Neutrophil (primary cell): ENCODE results near the gene RELT.

Source experiments
- H3K27ac ChIP-seq: fragments of 200-600 bp; sonication (generic); 2 replicates; pipeline ENCODE4 v1.5.1; 2016; ENCODE audit warnings: mild to moderate bottlenecking, moderate library complexity
- H3K27me3 ChIP-seq: fragments of 200-600 bp; sonication (generic); 2 replicates; pipeline ENCODE4 v1.6.0; 2016; ENCODE audit warnings: mild to moderate bottlenecking
- H3K36me3 ChIP-seq: fragments of 200-600 bp; sonication (generic); 2 replicates; pipeline ENCODE4 v1.5.1; 2017
- H3K4me1 ChIP-seq, 2 experiments: fragments of 200-600 bp in 1 of 2; sonication (generic) in 1 of 2; 1 replicate in 1 of 2; 2 replicates in 1 of 2; pipeline versions ENCODE4 v1.5.1 to v1.6.1; 2013 to 2016; ENCODE audit warnings: low read depth in 1 of 2, low read length in 1 of 2, mild to moderate bottlenecking in 1 of 2, moderate library complexity in 1 of 2; ENCODE audit not compliant: control insufficient read depth in 1 of 2, insufficient read depth in 1 of 2
- H3K4me3 ChIP-seq, 2 experiments: fragments of 200-600 bp in 1 of 2; sonication (generic) in 1 of 2; 1 replicate in 1 of 2; 2 replicates in 1 of 2; pipeline ENCODE4 v1.5.1; 2013 to 2016; ENCODE audit warnings: low read depth in 1 of 2, low read length in 1 of 2, mild to moderate bottlenecking in 1 of 2, moderate library complexity in 1 of 2
- H3K9me3 ChIP-seq: fragments of 200-600 bp; sonication (generic); 2 replicates; pipeline ENCODE4 v1.5.1; 2016
- CTCF ChIP-seq: fragments of 200-600 bp; sonication (generic); IDR thresholded peaks from 2 replicates; pipeline ENCODE4 v1.5.1; 2016; ENCODE audit warnings: antibody characterized with exemption

Gene RELT

GRCh38 chr11:73363147-73363546 is 13.1 kb upstream of the RELT start:
- TF ChIP-seq CTCF, result no peak
- H3K27ac ChIP-seq, result no peak overlapping the region
- no peaks in the 10 kb centered on the region for H3K27me3 ChIP-seq
- H3K9me3 ChIP-seq, result no peaks in the 10 kb centered on the region
- peaks cover 18 to 19% of the 10 kb centered on the region in 2 experiments for H3K4me1 ChIP-seq
- no peak overlapping the region for H3K4me3 ChIP-seq
- peaks cover 55% of the 10 kb centered on the region for H3K36me3 ChIP-seq

DNA sequence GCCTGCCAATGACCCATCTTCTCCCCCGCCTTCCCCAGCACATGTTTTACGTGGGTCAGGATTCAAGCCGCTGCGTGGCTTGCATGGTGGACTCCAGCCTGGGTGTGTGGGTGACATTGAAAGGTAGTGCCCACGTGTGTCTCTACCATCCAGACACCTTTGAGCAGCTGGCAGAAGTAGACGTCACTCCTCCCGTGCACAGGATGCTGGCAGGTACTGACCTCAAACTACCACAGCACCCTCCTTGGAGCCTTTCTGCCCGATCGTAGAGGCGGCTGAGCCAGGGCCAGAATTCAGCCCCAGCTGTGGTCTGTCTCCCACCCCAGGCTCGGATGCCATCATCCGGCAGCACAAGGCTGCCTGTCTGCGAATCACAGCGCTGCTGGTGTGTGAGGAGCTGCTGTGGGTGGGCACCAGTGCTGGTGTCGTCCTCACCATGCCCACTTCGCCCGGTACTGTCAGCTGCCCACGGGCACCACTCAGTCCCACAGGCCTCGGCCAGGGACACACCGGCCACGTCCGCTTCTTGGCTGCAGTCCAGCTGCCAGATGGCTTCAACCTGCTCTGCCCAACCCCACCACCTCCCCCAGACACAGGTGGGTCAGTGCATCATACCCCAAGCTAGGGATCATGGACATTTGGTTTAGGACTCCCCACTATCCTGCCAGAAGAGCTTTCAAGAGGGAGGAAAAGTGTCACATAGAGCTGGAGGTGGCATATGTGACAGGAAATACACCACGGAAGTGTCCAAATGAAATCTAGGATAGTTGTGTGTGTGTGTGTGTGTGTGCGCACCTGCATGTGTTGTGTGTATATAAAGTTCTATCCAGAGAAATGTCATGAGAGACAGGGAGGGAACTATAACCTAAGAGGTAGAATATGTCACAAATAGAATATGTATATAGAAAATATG is 10.6 kb upstream of the RELT start:
- Histone ChIP-seq H3K27ac (peak overlapping the region; percentile 73), H3K4me3 (no peak overlapping the region), H3K9me3 (no peaks in the 10 kb centered on the region), H3K27me3 (no peaks in the 10 kb centered on the region), H3K36me3 (peaks cover 36% of the 10 kb centered on the region), H3K4me1 (peaks cover 18 to 19% of the 10 kb centered on the region in 2 experiments)
- TF ChIP-seq CTCF, result no peak

DNA sequence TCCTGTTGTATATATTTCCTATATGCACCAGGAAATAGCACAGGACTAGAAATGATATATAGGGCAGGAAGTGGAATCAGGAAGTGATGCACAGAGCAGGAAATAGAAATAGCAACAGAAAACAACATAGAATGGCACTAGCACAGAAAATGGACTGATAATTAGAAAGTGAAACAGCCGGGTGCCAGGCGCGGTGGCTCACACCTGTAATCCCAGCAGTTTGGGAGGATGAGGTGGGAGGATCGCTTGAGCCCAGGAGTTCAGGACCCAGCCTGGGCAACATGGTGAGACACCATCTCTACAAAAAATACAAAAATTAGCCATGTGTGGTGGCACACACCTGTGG is 10.0 kb upstream of the RELT start:
- H3K27ac ChIP-seq, result peak overlapping the region; percentile 73

DNA sequence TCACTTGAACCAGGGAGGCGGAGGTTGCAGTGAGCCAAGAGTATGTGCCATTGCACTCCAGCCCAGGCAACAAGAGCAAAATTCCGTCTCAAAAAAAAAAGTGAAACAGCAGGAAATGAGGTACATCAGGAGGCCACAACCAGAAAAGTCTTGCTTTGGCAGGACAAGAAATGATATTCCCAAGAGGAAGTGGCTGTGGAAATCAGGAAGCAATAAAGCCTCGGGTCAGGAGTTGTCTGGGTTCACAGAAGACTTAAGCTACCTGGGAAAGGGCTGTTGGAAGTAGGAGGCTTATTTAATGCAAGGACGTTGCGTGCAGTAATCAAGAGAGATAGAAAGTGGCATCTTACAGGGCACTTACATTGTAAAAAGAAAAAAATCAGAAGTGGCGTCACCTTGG is 9.2 kb upstream of the RELT start:
- Histone ChIP-seq H3K27ac (peak overlapping the region; percentile 73), H3K36me3 (peaks cover 25% of the 10 kb centered on the region), H3K27me3 (no peaks in the 10 kb centered on the region), H3K4me1 (peaks cover 20 to 24% of the 10 kb centered on the region in 2 experiments), H3K9me3 (no peaks in the 10 kb centered on the region), H3K4me3 (no peak overlapping the region)
- no peak for TF ChIP-seq CTCF

More for the DNA sequence above, 10.0 kb upstream of the RELT start:
- no peak for TF ChIP-seq CTCF
- Histone ChIP-seq H3K9me3 (no peaks in the 10 kb centered on the region), H3K4me3 (no peak overlapping the region), H3K36me3 (peaks cover 29% of the 10 kb centered on the region), H3K27me3 (no peaks in the 10 kb centered on the region), H3K4me1 (peaks cover 18 to 19% of the 10 kb centered on the region in 2 experiments)

DNA sequence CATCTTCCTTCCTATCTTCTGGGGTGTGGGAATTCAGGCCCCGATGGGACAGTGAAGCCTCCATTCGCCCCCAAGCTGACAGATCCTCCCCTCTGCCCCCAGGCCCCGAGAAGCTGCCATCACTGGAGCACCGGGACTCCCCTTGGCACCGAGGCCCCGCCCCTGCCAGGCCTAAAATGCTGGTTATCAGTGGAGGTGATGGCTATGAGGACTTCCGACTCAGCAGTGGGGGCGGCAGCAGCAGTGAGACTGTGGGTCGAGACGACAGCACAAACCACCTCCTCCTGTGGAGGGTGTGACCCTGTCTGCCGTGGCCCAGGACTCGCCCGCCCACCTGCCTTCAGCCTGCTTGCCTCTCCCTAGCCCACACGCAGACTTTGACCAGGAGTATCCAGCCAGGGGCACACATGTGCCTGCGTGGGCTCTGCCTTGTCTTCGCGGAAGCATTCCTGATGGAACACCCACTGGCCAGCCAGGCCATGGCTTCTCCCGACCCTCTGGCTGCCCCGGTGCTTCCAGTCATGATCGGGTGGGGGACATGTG is 8.6 kb upstream of the RELT start:
- Histone ChIP-seq H3K4me3 (no peak overlapping the region), H3K9me3 (no peaks in the 10 kb centered on the region), H3K4me1 (peaks cover 26 to 30% of the 10 kb centered on the region in 2 experiments), H3K27me3 (no peaks in the 10 kb centered on the region), H3K36me3 (peaks cover 19% of the 10 kb centered on the region), H3K27ac (peak overlapping the region; percentile 73)
- TF ChIP-seq CTCF, result no peak
